A673 (cell line): ENCODE measurements around the gene SEZ6L.

Experiments used
- CTCF ChIP-seq: fragments of 300-800, 200-600 bp; sonication (generic); conservative IDR thresholded peaks from 2 replicates; pipeline ENCODE4 v1.5.1; 2017; ENCODE audit warnings: low read depth, mild to moderate bottlenecking, antibody characterized with exemption, low read length, moderate library complexity, mixed read lengths
- EZH2 ChIP-seq: fragments of 200-600 bp; sonication (generic); IDR thresholded peaks from 2 replicates; pipeline ENCODE4 v1.6.1; 2017; ENCODE audit warnings: borderline replicate concordance, low read depth, mild to moderate bottlenecking, mixed read lengths, antibody characterized with exemption, low read length; ENCODE audit not compliant: poor library complexity, severe bottlenecking

GRCh38 chr22:26417406-26417805, 248.1 kb downstream of the SEZ6L start:
- TF ChIP-seq CTCF: no peak
- no peak for TF ChIP-seq EZH2
